Fibroblast of upper back skin (primary cell): ENCODE measurements around the gene TMEM208.

Experiments
- DNase-seq: peaks from one replicate; pipeline ENCODE4 v3.0.0-alpha.2; 2013

Gene TMEM208

DNA sequence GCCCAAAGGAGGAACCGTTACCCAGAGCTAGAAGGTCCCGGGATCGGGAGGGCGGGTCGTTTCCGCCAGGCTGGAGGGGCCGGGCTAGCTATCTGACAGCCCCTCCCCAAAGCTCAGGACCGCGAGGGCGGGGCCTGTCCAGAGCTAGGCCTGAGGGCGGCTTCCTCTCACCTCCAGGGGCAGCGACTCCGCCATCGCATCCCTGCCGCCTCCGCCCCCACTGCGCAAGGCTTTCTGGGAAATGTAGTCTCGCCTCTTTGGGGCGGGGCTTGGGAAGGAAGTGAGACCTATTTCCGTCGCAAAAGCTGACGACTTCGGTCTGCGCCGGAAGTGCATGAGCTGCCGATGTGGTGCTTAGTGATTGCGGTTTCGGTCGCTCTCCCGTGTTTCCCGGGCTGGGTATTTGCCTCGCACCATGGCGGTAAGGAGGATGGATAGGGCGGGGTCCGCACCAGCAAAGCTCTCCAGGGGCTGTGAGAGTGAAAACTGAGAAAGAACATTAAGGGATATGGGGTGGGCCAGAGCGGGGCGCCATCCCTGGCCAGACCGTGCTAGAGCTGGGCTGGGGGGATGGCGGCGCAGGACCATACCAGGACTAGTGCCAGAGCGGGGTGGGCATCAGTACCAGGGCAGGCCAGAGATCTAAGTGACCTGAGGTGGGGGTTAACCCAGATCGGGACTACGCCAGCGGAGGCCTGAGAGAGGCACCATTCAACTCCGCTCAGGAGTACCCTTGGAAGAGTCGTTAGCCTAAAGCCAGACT lies at the start of gene TMEM208:
Gene TMEM208, plus strand, starts transcription at position 327 of the 763 bp plus-strand sequence. Its CDS starts 89 bp downstream, at position 416.
- DNase-seq, result peak; percentile 99

DNA sequence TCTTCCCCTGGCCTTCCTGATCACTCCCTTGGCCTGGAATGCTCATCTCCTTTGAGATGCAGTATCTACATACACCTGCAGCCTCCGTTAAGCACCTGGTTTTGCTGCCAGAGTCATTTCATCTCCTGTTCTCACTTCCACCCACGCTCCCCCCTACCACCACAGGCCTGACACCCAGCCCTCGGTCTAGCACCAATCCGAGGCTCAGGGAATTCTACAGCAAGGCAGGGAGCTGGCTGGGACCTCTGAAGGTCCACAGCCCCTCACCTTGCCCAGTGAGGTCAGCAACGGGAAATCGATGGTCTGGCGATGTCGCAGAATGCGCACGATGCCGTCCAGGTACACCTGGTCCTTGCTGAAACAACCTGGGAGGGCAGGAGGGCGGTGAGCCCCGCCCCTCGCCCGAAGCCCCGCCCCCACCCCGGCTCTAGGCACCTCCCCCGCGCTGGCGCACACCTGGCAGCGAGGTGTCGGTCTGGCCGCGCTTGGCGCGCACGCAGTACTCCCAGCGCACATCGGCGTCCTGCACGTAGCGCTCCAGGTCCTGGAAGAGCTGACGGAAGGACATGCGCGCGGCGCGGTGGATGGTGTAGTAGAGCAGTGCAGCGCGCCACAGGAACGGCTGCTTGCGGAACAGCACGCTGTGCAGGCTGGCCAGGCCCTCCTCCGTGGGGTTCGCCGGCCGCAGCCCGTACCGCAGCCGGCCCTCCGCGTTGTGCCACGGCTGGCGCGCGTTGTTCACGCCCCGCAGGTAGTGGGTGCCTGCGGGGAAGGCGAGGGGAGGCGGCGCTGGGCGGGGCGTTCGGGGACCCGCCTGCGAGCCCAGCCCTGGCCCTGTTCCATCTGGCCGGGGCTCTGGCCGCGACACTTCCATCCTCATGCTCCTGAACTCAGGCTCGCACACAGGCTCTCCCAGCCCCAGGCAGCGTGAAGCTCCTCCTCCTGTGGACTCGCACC lies 48.9 kb upstream of the TMEM208 start:
- DNase-seq, result peak; percentile 31

DNA sequence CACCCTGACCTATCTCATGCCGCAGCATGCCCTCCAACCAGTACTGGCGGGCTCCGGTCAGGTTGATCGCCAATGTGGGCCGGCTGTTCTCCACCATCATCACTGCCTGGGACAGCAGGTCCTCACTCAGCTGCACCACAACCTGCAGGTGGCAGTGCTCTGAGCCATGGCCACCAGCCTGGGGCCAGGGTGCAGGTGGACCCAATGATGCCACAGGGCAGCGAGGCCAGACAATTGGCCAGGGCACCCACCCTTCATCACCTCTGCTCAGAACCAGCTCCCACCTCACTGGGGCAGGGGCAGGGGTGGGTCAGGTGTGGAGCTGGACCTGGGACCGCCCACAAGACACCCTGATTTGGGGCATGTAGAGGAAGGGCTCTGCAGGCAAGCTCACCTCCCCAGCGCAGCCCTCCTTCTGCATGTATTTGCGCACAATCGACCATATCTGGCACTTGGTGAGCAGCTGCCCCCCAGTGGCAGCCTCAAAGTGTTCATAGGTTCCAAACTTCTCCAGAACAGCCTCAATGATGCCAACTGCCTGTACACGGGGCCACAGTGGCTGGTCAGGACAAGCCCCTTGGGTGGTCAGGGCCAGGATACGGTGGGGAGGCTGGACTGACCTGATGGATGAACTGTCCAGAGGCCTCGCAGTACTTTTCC lies 47.4 kb upstream of the TMEM208 start:
- DNase-seq, result no peak

DNA sequence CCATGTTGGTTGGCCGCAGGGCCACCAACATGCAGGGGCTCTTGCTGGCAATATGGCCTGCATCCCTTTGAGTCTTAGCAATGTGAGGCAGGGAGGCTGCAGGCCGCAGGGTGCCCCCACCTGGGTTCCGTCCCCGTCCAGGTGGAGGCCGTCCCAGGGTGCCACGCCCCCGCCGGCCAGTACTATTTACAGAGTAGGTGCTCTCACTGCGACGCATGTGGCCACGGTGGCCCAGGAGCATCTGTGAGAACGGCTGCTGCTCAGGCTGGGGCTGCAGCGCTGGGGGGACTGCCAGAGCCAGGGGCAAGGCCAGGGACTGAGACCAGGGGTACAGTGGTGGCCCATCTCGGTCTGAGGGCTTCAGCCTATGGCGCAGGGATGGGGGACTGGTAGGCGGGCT lies 46.8 kb upstream of the TMEM208 start:
- DNase-seq, result no peak

DNA sequence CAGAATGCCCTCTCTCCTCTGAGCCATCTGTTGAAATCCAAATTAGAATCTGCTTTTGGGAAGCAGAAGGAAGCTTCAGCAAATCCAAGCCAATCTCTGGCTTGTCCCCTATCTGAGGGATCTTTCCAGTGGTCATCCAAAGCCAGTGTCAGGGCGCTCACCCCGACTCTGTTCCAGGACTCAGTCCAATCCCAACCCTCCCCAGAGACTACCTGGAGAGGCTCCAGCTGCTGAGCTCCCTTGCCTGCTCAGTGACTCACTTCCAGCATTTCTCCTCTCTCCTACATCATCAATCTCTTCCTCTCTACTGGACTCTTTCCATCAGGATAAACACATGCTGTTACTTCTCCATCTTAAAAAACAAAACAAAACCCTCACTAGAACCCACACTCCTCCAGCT lies 45.6 kb upstream of the TMEM208 start:
- DNase-seq, result peak; percentile 88

DNA sequence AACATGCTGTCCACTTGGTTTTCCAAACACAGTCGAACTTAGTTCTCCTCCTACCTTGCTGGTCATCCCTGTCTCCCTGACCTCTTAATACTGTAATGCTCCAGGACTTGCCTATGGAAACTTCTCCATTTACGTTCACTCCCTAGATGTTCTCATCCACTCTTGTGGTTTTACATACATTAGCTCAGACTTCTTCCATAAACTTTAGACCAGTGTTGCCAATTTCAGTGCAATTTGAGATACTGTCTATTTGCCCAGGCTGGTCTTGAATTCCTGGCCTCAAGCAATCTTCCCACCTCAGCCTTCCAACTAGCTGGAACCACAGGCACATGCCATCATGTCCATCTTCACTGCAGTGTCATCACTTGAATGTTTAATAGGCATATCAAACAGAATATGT lies 44.6 kb upstream of the TMEM208 start:
- DNase-seq, result no peak

DNA sequence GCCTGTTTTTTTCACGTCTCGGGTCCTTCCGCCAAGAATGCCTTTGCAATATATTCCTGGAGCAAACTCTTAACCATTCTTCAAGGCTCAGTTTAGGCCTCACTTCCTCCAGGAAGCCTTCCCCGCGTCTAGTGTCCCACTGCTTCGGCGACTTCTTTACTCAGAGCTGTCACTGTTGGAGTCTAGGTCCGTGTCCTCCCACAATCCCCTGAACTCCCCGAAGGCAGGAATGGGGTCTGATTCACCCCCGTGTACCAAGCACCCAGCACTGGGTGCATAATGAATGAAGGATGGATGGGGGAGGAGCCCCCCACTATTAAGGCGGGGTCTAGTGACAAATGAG lies 43.7 kb upstream of the TMEM208 start:
- DNase-seq, result no peak

DNA sequence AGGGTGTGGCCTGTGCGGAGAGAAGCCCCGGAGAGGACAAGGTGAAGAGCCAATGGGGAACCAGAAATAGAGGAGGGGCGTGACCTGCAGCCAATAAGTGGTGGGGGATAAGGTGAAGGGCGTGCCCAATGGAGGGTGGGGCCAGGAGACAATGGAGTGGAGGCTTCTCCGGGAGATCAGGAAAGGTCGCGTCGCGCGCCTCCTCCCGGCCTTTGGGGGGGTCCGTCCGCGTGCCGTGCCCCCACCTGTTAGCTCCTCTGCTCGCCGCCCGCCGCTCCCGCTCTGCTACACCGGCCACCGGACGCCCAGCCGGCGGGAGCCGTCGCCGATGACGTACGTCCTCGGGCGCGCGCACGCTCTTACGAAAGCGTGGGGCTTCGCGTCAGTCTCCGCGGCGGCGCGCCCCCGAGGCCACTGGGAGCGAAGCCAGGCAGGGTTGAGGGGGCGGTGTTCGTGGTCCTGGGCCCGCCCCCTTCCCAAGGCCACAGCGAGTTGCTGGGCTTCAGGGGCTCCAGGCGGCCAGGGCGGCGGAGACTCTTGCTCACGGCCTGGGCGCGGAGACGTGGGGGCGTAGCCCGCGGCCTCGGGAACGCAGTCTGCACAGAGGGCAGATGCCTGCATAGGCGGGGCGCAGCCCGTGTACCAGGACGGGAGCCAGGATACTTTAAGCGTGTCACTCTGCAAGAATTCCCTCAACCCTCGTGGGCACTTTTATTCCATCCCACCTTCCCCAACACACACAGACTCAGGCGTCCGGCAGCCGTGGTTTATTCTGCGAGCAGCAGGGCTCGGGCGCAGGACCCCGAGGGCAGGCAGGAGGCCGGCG lies 43.1 kb upstream of the TMEM208 start, which contains the start of gene MATCAP1:
Gene MATCAP1, minus strand, starts transcription at position 337 of the 826 bp plus-strand sequence. CDS start 3,353 bp downstream, outside the sequence.
- peak; percentile 98 for DNase-seq

DNA sequence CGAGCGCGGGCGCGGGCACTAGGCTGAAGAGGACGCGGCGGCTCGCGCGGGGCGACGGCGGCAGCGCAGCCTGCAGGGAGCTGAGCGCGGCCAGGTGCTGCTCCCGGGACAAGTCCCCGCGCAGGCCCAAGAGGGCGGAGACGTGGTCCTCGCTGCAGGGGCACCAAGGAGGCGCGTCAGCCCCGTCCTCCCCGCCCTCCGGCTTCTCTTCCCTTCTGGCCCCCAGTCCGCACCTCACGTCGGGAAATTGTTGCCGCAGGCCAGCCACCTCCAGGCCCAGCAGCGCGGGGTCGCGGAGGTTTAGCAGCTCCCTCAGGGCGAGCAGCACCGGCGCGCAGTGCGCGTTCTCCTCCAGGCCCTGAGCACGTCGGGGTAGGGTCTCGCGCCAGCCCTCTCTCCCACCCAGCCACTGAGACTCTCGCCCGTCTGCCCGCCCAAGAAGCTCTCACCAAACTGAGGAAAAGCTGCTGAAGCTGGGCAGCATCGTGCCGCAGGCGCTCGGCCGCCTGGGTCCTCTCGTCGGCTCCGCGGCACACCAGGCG lies 42.4 kb upstream of the TMEM208 start:
- no peak for DNase-seq

DNA sequence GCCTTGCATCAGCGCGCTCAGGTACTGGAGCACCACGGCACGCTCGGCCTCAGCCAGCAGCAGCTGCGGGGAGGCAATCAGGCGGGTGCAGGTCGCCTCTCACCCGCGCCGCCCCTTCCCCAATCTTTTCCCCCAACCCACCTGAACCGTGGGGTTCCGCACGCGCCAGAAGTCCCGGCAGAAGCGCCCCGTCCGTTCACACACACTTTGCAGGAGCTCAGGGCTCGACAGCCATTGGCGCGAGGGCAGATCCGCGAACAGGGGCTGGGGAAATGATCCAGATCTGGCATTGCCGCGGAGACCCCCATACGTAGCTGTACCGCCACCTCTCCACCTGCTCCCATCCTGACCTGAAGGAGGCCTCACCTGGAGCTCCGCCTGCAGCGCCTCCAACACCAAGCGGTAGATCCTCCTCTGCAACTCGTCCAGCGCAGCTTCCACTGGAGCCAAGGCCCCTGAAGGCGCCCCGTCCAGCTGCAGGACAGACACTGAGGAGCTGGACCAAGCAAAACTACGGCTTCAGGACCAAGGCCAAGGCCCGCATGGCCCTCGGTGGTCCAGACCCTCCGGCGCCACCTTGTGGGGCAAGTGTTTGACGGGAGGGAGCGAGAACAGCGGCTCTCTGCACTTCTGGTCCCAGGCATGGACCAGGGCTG lies 41.8 kb upstream of the TMEM208 start:
- DNase-seq, result peak; percentile 85

DNA sequence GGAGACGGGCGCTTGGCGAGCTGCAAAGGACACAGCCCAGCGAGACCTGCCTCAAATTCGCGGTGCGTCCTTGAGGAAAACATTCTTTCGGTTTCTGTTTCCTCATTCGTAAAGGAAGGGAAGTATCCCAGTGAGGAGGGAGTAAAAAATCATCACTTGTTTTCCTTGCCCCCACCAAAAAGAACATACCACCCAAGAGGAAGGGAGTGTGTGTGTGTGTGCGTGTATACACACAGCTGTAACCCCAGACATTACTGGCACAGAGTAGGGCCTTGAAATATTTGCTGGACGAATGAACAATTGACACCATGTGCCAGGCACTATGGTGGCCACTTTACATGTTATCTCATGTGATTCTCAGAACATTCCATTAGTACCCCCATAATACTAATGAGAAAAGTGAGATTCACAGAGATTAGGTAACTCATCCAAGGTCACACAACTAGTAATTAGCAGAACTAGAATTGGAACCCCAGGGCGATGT lies 41.2 kb upstream of the TMEM208 start:
- no peak for DNase-seq

DNA sequence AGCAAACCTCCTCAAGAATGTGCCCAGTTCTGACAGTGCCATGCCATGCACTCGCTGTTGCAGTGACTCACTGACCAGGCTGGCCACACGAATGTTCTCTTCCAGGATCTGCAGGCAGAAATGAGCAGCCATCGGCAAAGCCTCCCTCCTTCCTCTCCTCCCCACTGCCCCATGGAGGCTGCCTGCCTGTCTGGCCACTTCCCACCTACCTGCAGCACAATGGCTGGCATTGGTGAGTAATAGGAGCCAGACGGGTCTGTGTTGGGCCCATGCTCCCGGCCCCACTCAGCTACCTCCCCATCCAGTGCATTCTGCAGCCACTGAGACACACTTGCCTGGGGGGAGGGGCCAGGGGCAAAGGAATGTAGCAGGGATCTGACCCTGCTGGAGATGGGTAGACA lies 40.4 kb upstream of the TMEM208 start:
- DNase-seq, result no peak

DNA sequence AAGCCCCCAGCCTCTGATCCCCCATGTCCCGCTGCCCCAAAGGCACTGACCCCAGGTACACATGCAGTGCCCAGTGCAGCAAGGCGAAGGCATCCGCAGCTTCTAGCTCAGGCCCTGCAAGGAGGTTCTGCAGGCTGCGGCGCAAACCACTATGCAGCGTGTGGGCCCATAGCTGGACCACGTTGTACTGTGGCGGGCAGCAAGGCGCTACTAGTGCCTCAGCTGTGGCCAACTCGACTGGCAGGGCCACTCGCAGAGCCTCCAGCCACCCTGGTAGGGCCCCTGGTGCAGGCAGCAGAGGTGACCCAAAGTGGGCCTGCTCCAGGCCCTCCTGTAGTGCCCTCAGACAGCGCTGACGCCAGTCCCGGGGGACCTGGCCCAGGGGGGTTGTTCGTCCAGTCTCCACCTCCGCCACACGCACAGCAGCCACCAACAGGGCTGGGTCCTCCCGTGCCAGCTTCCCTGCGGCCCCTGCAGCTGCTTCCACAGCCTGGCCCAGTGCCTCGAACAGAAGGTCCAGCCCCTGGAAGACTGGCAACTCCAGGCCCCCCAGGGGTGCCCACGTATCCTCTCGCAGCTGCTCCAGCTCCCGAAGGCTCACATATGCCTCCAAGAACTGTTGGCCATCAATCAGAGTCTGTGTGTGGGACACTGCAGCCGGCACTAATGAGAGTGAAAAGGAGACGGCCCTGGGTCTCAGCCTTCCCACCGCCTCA lies 39.6 kb upstream of the TMEM208 start:
- no peak for DNase-seq

DNA sequence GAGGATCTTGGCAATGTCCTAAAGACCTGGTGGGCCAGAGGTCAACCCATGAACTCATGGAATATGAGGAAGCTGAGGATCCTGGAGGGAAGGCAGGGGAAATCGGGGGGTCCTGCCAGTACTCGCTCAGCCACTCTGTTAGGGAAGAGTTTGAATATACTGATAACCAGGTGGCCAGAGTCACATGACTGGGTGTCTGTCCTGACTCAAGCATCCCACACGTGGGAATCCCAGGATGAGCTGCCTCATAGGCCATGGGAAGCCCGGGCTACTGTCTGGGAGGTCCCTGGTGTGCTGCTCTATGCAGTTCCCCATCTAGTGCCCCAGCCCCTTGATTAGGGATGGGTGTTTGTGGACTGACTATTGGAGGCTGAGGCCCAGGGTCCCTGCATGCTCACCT lies 38.6 kb upstream of the TMEM208 start:
- no peak for DNase-seq

DNA sequence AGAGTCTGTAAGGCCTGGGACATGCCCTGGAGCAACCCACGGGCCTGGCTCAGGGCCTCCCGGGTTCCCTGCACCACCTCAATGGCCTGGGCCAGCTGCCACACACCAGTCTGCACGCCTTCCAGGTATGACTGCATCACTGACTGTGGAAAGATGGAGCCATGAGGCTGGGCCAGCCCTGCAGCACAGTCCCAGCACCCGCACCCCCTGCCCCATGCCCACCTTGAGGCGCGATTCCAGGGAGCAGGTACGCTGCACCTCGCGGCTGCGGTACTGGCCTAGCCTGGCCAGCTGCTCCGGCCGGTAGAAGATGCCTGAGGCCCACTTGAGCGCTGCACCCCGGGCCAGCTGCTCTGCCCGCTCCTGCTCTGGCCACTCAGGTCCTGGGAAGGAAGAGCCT lies 38.1 kb upstream of the TMEM208 start:
- no peak for DNase-seq

DNA sequence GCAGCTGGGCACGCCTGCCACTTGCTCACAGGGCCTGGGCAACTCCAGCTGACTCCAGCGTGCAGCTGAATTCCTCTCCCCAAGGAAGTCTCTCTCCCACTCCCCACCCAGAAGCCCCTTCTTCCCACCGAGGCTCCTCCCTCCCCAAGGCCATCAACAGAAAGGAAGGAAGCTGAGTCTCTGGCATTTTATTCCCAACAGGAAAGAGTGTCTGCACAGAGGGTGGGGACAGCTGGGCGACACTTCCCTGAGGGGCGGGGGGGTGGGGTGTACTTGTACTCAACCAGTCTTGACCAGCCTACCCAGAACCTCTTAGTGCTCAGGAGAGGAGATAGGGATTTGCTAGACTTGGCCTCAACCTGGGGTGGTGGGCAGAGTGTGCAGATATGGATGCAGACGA lies 36.9 kb upstream of the TMEM208 start, which contains the start of gene EXOC3L1:
Gene EXOC3L1, minus strand, starts transcription at position 96 of the 400 bp plus-strand sequence. CDS start 460 bp downstream, outside the sequence.
- DNase-seq, result no peak

DNA sequence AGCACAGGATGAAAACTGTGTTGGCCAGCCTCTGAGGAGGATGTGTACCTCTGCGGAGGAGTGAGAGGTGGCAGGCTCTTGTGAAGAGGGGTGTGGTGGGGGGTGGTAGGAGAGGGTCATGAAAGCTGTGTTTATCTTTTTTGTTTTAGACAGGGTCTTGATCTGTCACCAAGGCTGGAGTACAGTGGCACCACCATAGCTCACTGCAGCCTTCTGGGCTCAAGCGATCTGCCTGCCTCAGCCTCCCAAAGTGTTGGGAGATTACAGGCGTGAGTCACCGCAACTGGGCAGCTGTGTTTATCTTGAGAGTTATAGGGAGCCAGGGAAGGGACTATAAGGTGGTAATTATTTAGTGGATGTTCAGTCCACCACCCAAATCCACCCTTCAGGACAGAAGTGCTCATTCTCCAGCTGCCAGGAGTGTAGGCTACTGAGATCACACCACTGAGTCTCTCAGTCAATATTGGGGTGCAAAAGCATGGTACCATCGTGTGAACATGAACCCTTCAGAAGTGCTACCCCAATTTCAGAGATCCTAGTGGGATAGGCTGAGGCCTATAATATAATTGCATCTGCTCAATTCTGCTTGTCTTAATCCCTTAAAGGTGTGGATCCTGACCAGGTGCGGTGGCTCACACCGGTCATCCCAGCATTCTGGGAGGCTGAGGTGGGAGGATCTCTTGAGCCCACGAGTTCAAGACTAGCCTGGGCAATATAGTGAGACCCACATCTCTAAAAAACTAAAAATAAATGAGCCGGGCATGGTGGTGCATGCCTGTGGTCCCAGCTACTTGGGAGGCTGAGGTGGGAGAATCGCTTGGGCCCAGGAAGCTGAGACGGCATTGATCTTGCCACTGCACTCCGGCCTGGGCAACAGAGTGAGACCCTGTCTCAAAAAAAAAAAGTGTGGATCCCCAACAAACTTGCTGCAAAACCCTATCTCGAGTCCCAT lies 36.2 kb upstream of the TMEM208 start:
- no peak for DNase-seq

DNA sequence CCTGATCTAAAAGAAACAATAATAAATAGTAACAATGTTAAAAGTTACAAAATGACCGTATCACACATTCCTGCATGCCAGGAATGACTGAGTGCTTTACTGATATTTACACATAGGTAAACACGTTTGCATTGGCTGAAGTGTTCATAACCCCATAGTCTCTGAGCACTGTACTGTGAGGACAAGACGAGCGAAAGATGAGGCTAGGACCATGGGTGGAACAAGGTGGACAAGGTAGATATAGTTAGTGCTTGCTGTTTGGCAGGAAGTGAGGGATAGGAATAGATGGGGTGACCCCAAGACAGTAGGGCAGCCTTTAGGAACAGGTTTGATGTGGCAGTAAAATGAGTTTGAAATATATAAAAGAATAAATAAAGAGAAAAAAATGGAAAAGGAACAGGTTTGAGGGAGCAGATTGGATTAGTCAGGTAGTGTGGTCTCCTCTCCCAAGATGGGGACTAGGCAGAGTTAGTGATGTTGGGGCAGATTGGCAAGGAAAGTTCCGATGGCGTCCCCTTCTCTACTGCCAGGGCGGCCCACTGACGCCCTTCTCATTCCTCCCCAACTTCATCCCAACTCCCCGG lies 35.4 kb upstream of the TMEM208 start:
- no peak for DNase-seq
